Astrocyte (in vitro differentiated cells and primary cell): ENCODE measurements around the gene SPACA7.

ENCODE experiments used
- EZH2 ChIP-seq: IDR thresholded peaks from 2 replicates; pipeline ENCODE4 v1.6.1; 2012; ENCODE audit warnings: mild to moderate bottlenecking, low read length, inconsistent platforms; ENCODE audit not compliant: insufficient read depth
- TF ChIP-seq, protein P1 (sequence below): IDR thresholded peaks from 2 replicates; pipeline ENCODE4 v1.5.1; 2011; ENCODE audit warnings: low read depth, mild to moderate bottlenecking, inconsistent platforms, low read length, moderate library complexity; ENCODE audit not compliant: insufficient read depth

DNA sequence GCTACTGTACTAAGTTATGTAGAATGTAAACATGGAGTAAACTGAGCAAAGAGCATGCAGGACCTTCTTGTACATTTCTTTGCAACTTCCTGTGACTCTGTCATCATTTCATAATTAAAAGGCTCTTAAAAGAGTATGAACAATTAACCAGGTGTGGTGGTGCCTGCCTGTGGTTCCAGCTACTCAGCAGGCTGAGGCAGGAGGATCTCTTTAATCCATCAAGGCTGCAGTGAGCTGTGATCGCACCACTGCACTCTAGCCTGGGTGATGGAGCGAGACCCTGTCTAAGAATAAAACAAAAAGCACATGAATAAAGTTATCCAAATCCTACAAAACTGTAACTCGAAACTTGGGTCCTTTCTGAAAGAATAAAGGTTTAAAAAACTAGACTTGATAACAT lies 5.8 kb upstream of the SPACA7 start:
- TF ChIP-seq, protein P1, sequence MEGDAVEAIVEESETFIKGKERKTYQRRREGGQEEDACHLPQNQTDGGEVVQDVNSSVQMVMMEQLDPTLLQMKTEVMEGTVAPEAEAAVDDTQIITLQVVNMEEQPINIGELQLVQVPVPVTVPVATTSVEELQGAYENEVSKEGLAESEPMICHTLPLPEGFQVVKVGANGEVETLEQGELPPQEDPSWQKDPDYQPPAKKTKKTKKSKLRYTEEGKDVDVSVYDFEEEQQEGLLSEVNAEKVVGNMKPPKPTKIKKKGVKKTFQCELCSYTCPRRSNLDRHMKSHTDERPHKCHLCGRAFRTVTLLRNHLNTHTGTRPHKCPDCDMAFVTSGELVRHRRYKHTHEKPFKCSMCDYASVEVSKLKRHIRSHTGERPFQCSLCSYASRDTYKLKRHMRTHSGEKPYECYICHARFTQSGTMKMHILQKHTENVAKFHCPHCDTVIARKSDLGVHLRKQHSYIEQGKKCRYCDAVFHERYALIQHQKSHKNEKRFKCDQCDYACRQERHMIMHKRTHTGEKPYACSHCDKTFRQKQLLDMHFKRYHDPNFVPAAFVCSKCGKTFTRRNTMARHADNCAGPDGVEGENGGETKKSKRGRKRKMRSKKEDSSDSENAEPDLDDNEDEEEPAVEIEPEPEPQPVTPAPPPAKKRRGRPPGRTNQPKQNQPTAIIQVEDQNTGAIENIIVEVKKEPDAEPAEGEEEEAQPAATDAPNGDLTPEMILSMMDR: no peak
- TF ChIP-seq EZH2: no peak
